GM23338 (cell line): Measurements from ENCODE around the gene COMMD2. TPM values are rescaled to one million over a fixed set of nuclear protein-coding genes. Genes with fewer than 3 reads are reported as not detected.

Source experiments
- ATAC-seq: fragments of 200-7000 bp; cut with Tn5 transposase; 3 replicates; pipeline ENCODE4 v1.9.1; 2020
- DNase-seq: peaks from one replicate; pipeline ENCODE4 v3.0.0-alpha.2; 2015; ENCODE audit warnings: low spot score
- H2AFZ ChIP-seq: fragments of 200-600 bp; sonication (generic); 2 replicates; pipeline ENCODE4 v1.8.0; 2016; ENCODE audit warnings: antibody characterized with exemption, mild to moderate bottlenecking, moderate library complexity
- H3F3A ChIP-seq: fragments of 200-600 bp; sonication (generic); replicated peaks from 2 replicates; pipeline ENCODE4 v1.8.0; 2017; ENCODE audit warnings: antibody characterized with exemption, mixed run types, low read depth
- H3K27ac ChIP-seq: fragments of 200-600 bp; sonication (generic); 2 replicates; pipeline ENCODE4 v1.6.1; 2016; ENCODE audit warnings: low read depth
- H3K27me3 ChIP-seq: fragments of 200-600 bp; sonication (generic); 2 replicates; pipeline ENCODE4 v1.8.0; 2016; ENCODE audit warnings: mild to moderate bottlenecking, mixed run types, moderate library complexity; ENCODE audit not compliant: insufficient read depth
- H3K36me3 ChIP-seq: fragments of 200-600 bp; sonication (generic); 2 replicates; pipeline ENCODE4 v1.8.0; 2016; ENCODE audit warnings: mild to moderate bottlenecking; ENCODE audit not compliant: insufficient read depth
- H3K4me1 ChIP-seq: fragments of 200-600 bp; sonication (generic); 2 replicates; pipeline ENCODE4 v1.8.0; 2016; ENCODE audit warnings: mild to moderate bottlenecking, moderate library complexity; ENCODE audit not compliant: insufficient read depth
- H3K4me2 ChIP-seq: fragments of 200-600 bp; sonication (generic); 2 replicates; pipeline ENCODE4 v1.7.1; 2017; ENCODE audit warnings: mixed run types
- H3K4me3 ChIP-seq: fragments of 200-600 bp; sonication (generic); 2 replicates; pipeline ENCODE4 v1.6.1; 2016; ENCODE audit warnings: mixed run types
- H3K79me2 ChIP-seq: fragments of 200-600 bp; sonication (generic); replicated peaks from 2 replicates; pipeline ENCODE4 v1.8.0; 2017; ENCODE audit warnings: mild to moderate bottlenecking; ENCODE audit not compliant: insufficient read depth
- H3K9me2 ChIP-seq: fragments of 200-600 bp; sonication (generic); 2 replicates; pipeline ENCODE4 v1.8.0; 2017; ENCODE audit not compliant: insufficient read depth
- H4K20me1 ChIP-seq: fragments of 200-600 bp; sonication (generic); replicated peaks from 2 replicates; pipeline ENCODE4 v1.8.0; 2017; ENCODE audit warnings: mild to moderate bottlenecking; ENCODE audit not compliant: insufficient read depth
- H3K27ac Mint-ChIP-seq: 2 replicates; pipeline ENCODE4 v1.8.0; 2020; ENCODE audit warnings: inconsistent platforms, mild to moderate bottlenecking, moderate library complexity, mixed read lengths
- H3K27me3 Mint-ChIP-seq: 3 replicates; pipeline ENCODE4 v1.8.0; 2022; ENCODE audit warnings: low read depth, mild to moderate bottlenecking, moderate library complexity, mixed read lengths, inconsistent platforms; ENCODE audit not compliant: insufficient read depth, poor library complexity
- H3K36me3 Mint-ChIP-seq: 3 replicates; pipeline ENCODE4 v1.8.0; 2021; ENCODE audit warnings: low read depth, mild to moderate bottlenecking, inconsistent platforms, moderate library complexity, mixed read lengths
- H3K4me1 Mint-ChIP-seq: 3 replicates; pipeline ENCODE4 v1.8.0; 2020; ENCODE audit warnings: mild to moderate bottlenecking, inconsistent platforms, mixed read lengths
- H3K4me3 Mint-ChIP-seq: 3 replicates; pipeline ENCODE4 v1.8.0; 2021; ENCODE audit warnings: moderate library complexity, mild to moderate bottlenecking, inconsistent platforms, mixed read lengths
- H3K9me3 Mint-ChIP-seq: 3 replicates; pipeline ENCODE4 v1.8.0; 2020; ENCODE audit warnings: moderate library complexity, mild to moderate bottlenecking, inconsistent platforms, mixed read lengths
- CTCF ChIP-seq, 2 experiments: fragments of 200-600 bp in 1 of 2; sonication (generic) in 1 of 2; conservative IDR thresholded peaks; 2 replicates each; pipeline versions ENCODE4 v1.5.1 to v1.6.1; 2016 to 2017; ENCODE audit warnings: antibody characterized with exemption in 2 of 2, low read depth in 2 of 2, mild to moderate bottlenecking in 2 of 2, moderate library complexity in 1 of 2
- POLR2AphosphoS5 ChIP-seq: IDR thresholded peaks from 2 replicates; pipeline ENCODE4 v1.6.1; 2016; ENCODE audit warnings: antibody characterized with exemption, low read depth
- ZNF114 ChIP-seq: fragments of 250-450 bp; sonication (Bioruptor Pico); IDR thresholded peaks from 2 replicates; pipeline ENCODE4 v1.5.0; 2020; ENCODE audit warnings: mild to moderate bottlenecking, moderate library complexity
- ZNF462 ChIP-seq: fragments of 250-450 bp; sonication (Bioruptor Pico); IDR thresholded peaks from 2 replicates; pipeline ENCODE4 v1.5.0; 2020; ENCODE audit warnings: mild to moderate bottlenecking, moderate library complexity
- polyA plus RNA-seq: library from polyadenylated mRNA; unstranded; fragments of >200 nt; fragmentation: Nextera tagmentation; extraction: Ambion mirVana; gene quantifications from 2 replicates; pipeline ENCODE4 v1.2.1, GENCODE V29; 2016
- total RNA-seq: library from RNA; depleted of rRNA; stranded (reverse); fragments of >200 nt; shearing (Covaris generic); gene quantifications from 2 replicates; pipeline ENCODE4 v1.2.3, GENCODE V29; 2014

The COMMD2 gene
- total and polyA plus RNA-seq, 2 experiments from 2014 or later, result 55.5 to 61.1 TPM

GRCh38 chr3:149771652-149772271 is 19.5 kb upstream of the COMMD2 start:
- Histone ChIP-seq H3K9me2 (no peaks in the 10 kb centered on the region), H3F3A (no peaks in the 10 kb centered on the region), H3K27me3 (no peaks in the 10 kb centered on the region), H3K4me2 (no peak overlapping the region), H3K4me1 (no peaks in the 10 kb centered on the region), H2AFZ (no peak overlapping the region), H3K27ac (no peak overlapping the region), H4K20me1 (no peaks in the 10 kb centered on the region), H3K4me3 (no peak overlapping the region), H3K79me2 (no peaks in the 10 kb centered on the region), H3K36me3 (no peaks in the 10 kb centered on the region)
- peak; percentile 92 for DNase-seq
- TF ChIP-seq CTCF (conservative IDR thresholded peaks at IDR 0.05; ENCODE audit: low read depth in 2 of 2) (peak; percentile 89), POLR2AphosphoS5 (no peak)
- Mint-ChIP-seq H3K4me1 (peaks cover 8% of the 10 kb centered on the region; the same call in 2 of the 3 replicates), H3K9me3 (no peaks in the 10 kb centered on the region), H3K36me3 (no peaks in the 10 kb centered on the region), H3K27ac (no peak overlapping the region), H3K27me3 (peaks cover 1% of the 10 kb centered on the region), H3K4me3 (no peak overlapping the region)
- ATAC-seq, result peak; percentile 95

- no peak for TF ChIP-seq ZNF114 (CRISPR knock-in tag)
- peak in 1 of 2 experiments; percentile 26; a peak in 1 of 4 replicates for TF ChIP-seq CTCF (conservative IDR thresholded peaks at IDR 0.05; ENCODE audit: low read depth in 2 of 2)
- Mint-ChIP-seq H3K9me3 (no peaks in the 10 kb centered on the region), H3K27me3 (no peaks in the 10 kb centered on the region)
Measured at GRCh38 chr3:149770246-149770645, 18.0 kb upstream of the COMMD2 start.

GRCh38 chr3:149768704-149769103 is 16.4 kb upstream of the COMMD2 start:
- Histone ChIP-seq H4K20me1 (no peaks in the 10 kb centered on the region), H3K27ac (no peak overlapping the region), H3K4me3 (no peak overlapping the region), H3K4me2 (no peak overlapping the region), H3K36me3 (no peaks in the 10 kb centered on the region), H3K4me1 (no peaks in the 10 kb centered on the region), H2AFZ (no peak overlapping the region), H3K9me2 (no peaks in the 10 kb centered on the region), H3K27me3 (no peaks in the 10 kb centered on the region), H3K79me2 (no peaks in the 10 kb centered on the region), H3F3A (no peaks in the 10 kb centered on the region)
- peaks cover 8% of the 10 kb centered on the region for H3K4me1 Mint-ChIP-seq
- no peak overlapping the region for H3K27ac Mint-ChIP-seq
- no peaks in the 10 kb centered on the region for H3K36me3 Mint-ChIP-seq
- no peaks in the 10 kb centered on the region for H3K9me3 Mint-ChIP-seq
- no peak overlapping the region for H3K4me3 Mint-ChIP-seq
- DNase-seq, result no peak
- no peaks in the 10 kb centered on the region for H3K27me3 Mint-ChIP-seq
- ATAC-seq, result no peak
- TF ChIP-seq ZNF462, result no peak

More at GRCh38 chr3:149770246-149770645, 18.0 kb upstream of the COMMD2 start:
- DNase-seq, result no peak
- Mint-ChIP-seq H3K27ac (no peak overlapping the region), H3K4me1 (peaks cover 8% of the 10 kb centered on the region; the same call in 2 of the 3 replicates), H3K4me3 (no peak overlapping the region), H3K36me3 (no peaks in the 10 kb centered on the region)
- Histone ChIP-seq H3K36me3 (no peaks in the 10 kb centered on the region), H3K79me2 (no peaks in the 10 kb centered on the region), H3K4me1 (no peaks in the 10 kb centered on the region), H3F3A (no peaks in the 10 kb centered on the region), H3K9me2 (no peaks in the 10 kb centered on the region), H4K20me1 (no peaks in the 10 kb centered on the region), H3K27me3 (no peaks in the 10 kb centered on the region), H3K27ac (no peak overlapping the region), H3K4me3 (no peak overlapping the region), H3K4me2 (no peak overlapping the region), H2AFZ (no peak overlapping the region)
- ATAC-seq, result no peak
